Activated CD4-positive, alpha-beta T cell treated with anti-CD3 and anti-CD28 coated beads for 36 hours (primary cell): Measurements from ENCODE around the gene TMC3. TPM values are rescaled to one million over a fixed set of nuclear protein-coding genes. Genes with fewer than 3 reads are reported as not detected.

Experiments
- ATAC-seq: fragments of 200-7000 bp; cut with Tn5 transposase; one replicate; pipeline ENCODE4 v1.10.0; 2021; ENCODE audit warnings: mild to moderate bottlenecking, moderate library complexity
- CTCF ChIA-PET: fragments of 350-600 bp; sonication (Branson Sonifier 250); formaldehyde crosslinking; loops from one replicate; lab custom pipeline; 2021; ENCODE audit warnings: antibody characterized with exemption; lab: Charles Lee
- POLR2A ChIA-PET: fragments of 350-600 bp; sonication (Branson Sonifier 250); formaldehyde crosslinking; loops from one replicate; lab custom pipeline; 2021; ENCODE audit warnings: antibody characterized with exemption, inconsistent platforms; lab: Charles Lee
- DNase-seq: peaks from one replicate; pipeline ENCODE4 v3.0.0-alpha.2; 2020
- H3K27ac Mint-ChIP-seq: one replicate; pipeline ENCODE4 v1.8.0; 2021; ENCODE audit warnings: mixed read lengths
- H3K27me3 Mint-ChIP-seq: one replicate; pipeline ENCODE4 v1.8.0; 2021; ENCODE audit warnings: mixed read lengths
- H3K36me3 Mint-ChIP-seq: one replicate; pipeline ENCODE4 v1.8.0; 2021; ENCODE audit warnings: low read depth, mixed read lengths
- H3K4me1 Mint-ChIP-seq: one replicate; pipeline ENCODE4 v1.8.0; 2021; ENCODE audit warnings: mixed read lengths
- H3K4me3 Mint-ChIP-seq: one replicate; pipeline ENCODE4 v1.8.0; 2021; ENCODE audit warnings: mild to moderate bottlenecking, moderate library complexity, mixed read lengths
- H3K9me3 Mint-ChIP-seq: one replicate; pipeline ENCODE4 v1.8.0; 2021; ENCODE audit warnings: low read depth, mixed read lengths
- intact Hi-C, 2 experiments: fragments of 100-400 bp; cut with DNase I in 1 of 2; cut with micrococcal nuclease in 1 of 2; formaldehyde crosslinking; loops; one replicate each; pipeline versions ENCODE4 v1.14.2 to v1.15.1; 2022 to 2024; cut with DNase I, micrococcal nuclease
- total RNA-seq, 2 experiments: library from RNA; stranded (reverse); gene quantifications; one replicate each; pipeline ENCODE4 v1.2.3, GENCODE V29; 2021

The TMC3 gene
- total RNA-seq, 2 experiments from 2014 or later: not detected

DNA sequence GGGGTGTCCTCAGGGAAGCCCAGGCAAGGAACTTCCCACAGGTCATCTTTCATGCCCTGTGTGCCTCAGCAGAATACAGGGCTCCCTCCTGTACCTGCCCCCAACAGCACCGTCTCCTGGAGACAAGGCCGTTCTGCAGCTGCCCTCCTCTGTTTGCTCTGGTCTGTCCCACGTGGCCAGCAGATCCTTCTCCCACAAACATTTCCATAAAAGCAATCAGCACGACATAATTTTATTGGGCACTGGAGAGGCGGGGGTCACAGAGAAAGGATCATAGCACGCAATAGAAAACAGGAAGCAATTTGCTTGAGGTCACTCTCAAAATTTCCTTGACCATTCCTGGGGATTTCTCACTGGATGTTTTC is 79.5 kb downstream of the TMC3 start:
- peak overlapping the region; percentile 94 for H3K4me3 Mint-ChIP-seq
- POLR2A ChIA-PET: interaction anchor here (1.0 kb wide), 1 partner anchor 28 kb away, joined by 3 read pairs; no protein-coding TSS in a partner anchor
- no peak for ATAC-seq
- peaks cover 36% of the 10 kb centered on the region for H3K36me3 Mint-ChIP-seq
- H3K4me1 Mint-ChIP-seq: peaks cover 70% of the 10 kb centered on the region
- H3K27me3 Mint-ChIP-seq: no peaks in the 10 kb centered on the region
- H3K27ac Mint-ChIP-seq: peak overlapping the region; percentile 98
- peak; percentile 60 for DNase-seq
- H3K9me3 Mint-ChIP-seq: no peaks in the 10 kb centered on the region
- CTCF ChIA-PET: interaction anchor here (0.6 to 5.3 kb wide), 5 partner anchors 11 to 120 kb away, joined by 3 to 70 read pairs (median 9); no protein-coding TSS in a partner anchor
- intact Hi-C loops: loop anchor here (1.0 to 10.0 kb wide), 8 partner anchors 19 to 1327 kb away; partner anchors contain the start of genes EFL1 (in 1 of the 2), MEX3B (in 1 of the 2), RPS17 (in 1 of the 2) and SAXO2 (in 1 of the 2)

DNA sequence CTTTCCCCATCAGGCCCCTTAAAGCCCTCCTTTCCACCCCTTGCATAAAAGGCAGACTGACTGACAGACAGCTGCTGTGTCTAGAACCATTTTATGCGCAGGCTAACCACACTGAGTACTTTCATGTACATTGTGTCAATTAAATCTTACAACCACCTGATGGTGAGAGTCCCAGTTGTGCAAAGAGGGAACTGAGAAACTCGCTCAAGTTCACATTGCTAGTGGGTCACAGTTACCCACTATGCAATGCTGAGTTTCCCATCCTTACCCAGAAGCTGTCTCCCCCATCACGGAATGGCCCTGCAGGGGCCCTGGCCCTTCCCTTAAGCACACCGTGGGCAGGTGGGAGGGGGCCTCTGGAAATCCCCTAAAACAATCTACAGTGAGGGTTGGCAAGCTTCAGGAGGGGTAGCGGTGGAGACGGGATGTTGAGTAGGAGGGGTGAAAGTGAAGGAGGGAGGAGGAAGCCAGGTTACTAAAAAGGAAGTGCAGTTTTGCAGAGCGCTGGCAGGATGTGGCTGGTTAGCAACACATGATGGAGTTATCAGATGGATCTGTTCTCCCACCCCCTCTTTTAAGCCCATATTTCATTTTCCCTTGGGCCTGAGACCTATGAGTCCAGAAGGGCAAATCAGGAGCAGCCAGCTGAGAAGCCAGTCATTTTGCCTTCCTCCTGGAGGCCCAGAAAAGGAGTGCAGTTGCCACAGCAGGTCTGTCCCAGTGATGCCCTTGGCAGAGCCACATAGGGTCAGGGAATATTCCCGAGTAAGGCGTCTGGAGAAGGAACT is 80.1 kb downstream of the TMC3 start:
- intact Hi-C loops: loop anchor here (1.0 to 10.0 kb wide), 9 partner anchors 9 to 1327 kb away; partner anchors contain the start of genes EFL1 (in 1 of the 2), MEX3B (in 1 of the 2), RPS17 (in 1 of the 2) and SAXO2 (in 1 of the 2)
- Mint-ChIP-seq H3K27me3 (no peaks in the 10 kb centered on the region), H3K4me3 (peak overlapping the region; percentile 94), H3K27ac (peak overlapping the region; percentile 98), H3K9me3 (peaks cover 2% of the 10 kb centered on the region), H3K4me1 (peaks cover 74% of the 10 kb centered on the region), H3K36me3 (peaks cover 34% of the 10 kb centered on the region)
- ChIA-PET POLR2A (interaction anchor here (1.0 to 1.4 kb wide), 2 partner anchors 29 to 30 kb away, joined by 3 to 5 read pairs; partner anchors contain the start of gene STARD5), CTCF (interaction anchor here (0.6 to 5.3 kb wide), 8 partner anchors 10 to 120 kb away, joined by 3 to 70 read pairs (median 4); no protein-coding TSS in a partner anchor)
- peak; percentile 58 for ATAC-seq
- peak; percentile 87 for DNase-seq

GRCh38 chr15:81292523-81293001 is 81.5 kb downstream of the TMC3 start:
- ChIA-PET CTCF (interaction anchor here (0.7 to 5.3 kb wide), 6 partner anchors 9 to 26 kb away, joined by 3 to 70 read pairs (median 10); no protein-coding TSS in a partner anchor), POLR2A (interaction anchor here (0.6 to 1.5 kb wide), 2 partner anchors 12 to 31 kb away, joined by 3 to 23 read pairs; partner anchors contain the start of gene STARD5)
- ATAC-seq (peak; percentile 23), DNase-seq (peak; percentile 77)
- peaks cover 7% of the 10 kb centered on the region for H3K9me3 Mint-ChIP-seq
- intact Hi-C loops: loop anchor here (1.0 to 10.0 kb wide), 6 partner anchors 11 to 1325 kb away; partner anchors contain the start of genes EFL1 (in 1 of the 2), MEX3B (in 1 of the 2), RPS17 (in 1 of the 2) and SAXO2 (in 1 of the 2)
- H3K27me3 Mint-ChIP-seq: no peaks in the 10 kb centered on the region
- peak overlapping the region; percentile 93 for H3K27ac Mint-ChIP-seq
- peak overlapping the region; percentile 94 for H3K4me3 Mint-ChIP-seq
- H3K4me1 Mint-ChIP-seq: peaks cover 85% of the 10 kb centered on the region
- peaks cover 31% of the 10 kb centered on the region for H3K36me3 Mint-ChIP-seq

GRCh38 chr15:81291916-81292522 is 82.0 kb downstream of the TMC3 start:
- DNase-seq (no peak), ATAC-seq (no peak)
- intact Hi-C loops: loop anchor here (5.0 to 10.0 kb wide), 5 partner anchors 287 to 1325 kb away; partner anchors contain the start of genes EFL1 (in 1 of the 2), MEX3B (in 1 of the 2), RPS17 (in 1 of the 2) and SAXO2 (in 1 of the 2)
- ChIA-PET POLR2A (interaction anchor here (0.6 to 1.5 kb wide), 3 partner anchors 12 to 102 kb away, joined by 3 to 23 read pairs (median 3); partner anchors contain the start of gene STARD5), CTCF (interaction anchor here (0.6 to 5.3 kb wide), 9 partner anchors 8 to 35 kb away, joined by 3 to 70 read pairs (median 6); partner anchors contain the start of gene STARD5)
- peaks cover 90% of the 10 kb centered on the region for H3K4me1 Mint-ChIP-seq
- peak overlapping the region; percentile 93 for H3K27ac Mint-ChIP-seq
- H3K36me3 Mint-ChIP-seq: peaks cover 32% of the 10 kb centered on the region
- peak overlapping the region; percentile 94 for H3K4me3 Mint-ChIP-seq
- H3K27me3 Mint-ChIP-seq: no peaks in the 10 kb centered on the region
- peaks cover 8% of the 10 kb centered on the region for H3K9me3 Mint-ChIP-seq

DNA sequence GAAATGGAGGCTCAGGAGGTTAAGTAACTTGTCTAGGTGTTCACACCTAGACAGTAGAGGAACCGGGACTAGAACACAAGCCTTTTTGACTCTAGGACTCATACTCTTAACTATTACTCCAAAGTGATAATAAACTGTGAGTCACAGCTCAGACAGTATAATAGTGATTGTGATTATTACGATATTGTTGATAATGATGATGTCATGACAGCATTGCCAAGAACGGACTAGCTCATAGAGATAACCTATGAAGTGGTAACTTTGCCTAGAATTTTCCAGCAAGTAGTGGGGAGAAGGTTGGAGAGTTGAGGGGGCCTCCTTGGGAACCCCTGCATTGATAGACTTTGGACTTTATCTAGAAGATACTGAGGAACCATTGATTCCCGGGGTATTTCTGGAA is 84.1 kb downstream of the TMC3 start:
- ChIA-PET POLR2A (no interaction called here), CTCF (interaction anchor here (0.7 to 5.3 kb wide), 7 partner anchors 9 to 320 kb away, joined by 3 to 70 read pairs (median 6); no protein-coding TSS in a partner anchor)
- DNase-seq: no peak
- Mint-ChIP-seq H3K9me3 (peaks cover 12% of the 10 kb centered on the region), H3K4me1 (peaks cover 91% of the 10 kb centered on the region), H3K27me3 (no peaks in the 10 kb centered on the region), H3K36me3 (peaks cover 43% of the 10 kb centered on the region), H3K4me3 (no peak overlapping the region), H3K27ac (peak overlapping the region; percentile 80)
- intact Hi-C loops: loop anchor here (5.0 to 10.0 kb wide), 6 partner anchors 32 to 1323 kb away; partner anchors contain the start of genes EFL1 (in 1 of the 2), MEX3B (in 1 of the 2), RPS17 (in 1 of the 2) and SAXO2 (in 1 of the 2)
- ATAC-seq: no peak

DNA sequence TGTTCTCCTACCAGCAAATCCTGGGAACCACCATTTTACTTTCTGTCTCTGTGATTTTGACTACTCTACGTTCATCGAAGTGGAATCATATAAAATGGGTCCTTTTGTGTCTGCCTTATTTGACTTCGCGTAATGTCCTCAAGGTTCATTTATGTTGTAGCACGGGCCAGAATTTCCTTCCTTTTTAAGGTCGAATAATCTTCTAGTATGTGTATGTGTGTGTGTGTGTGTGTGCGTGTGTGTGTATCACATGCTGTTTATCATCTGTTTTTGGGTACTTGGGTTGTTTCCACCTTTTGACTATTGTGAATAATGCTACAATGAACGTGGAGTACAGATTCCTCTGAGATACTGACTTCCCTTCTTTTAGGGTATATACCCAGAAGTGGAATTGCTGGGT is 85.4 kb downstream of the TMC3 start:
- peaks cover 12% of the 10 kb centered on the region for H3K9me3 Mint-ChIP-seq
- H3K4me1 Mint-ChIP-seq: peaks cover 86% of the 10 kb centered on the region
- peak overlapping the region; percentile 52 for H3K27ac Mint-ChIP-seq
- ChIA-PET CTCF (no interaction called here), POLR2A (no interaction called here)
- intact Hi-C loops: loop anchor here in 1 of 2 experiments (5.0 kb wide), 1 partner anchor 34 kb away; the partner anchor contains the start of gene STARD5
- H3K27me3 Mint-ChIP-seq: no peaks in the 10 kb centered on the region
- peaks cover 43% of the 10 kb centered on the region for H3K36me3 Mint-ChIP-seq
- ATAC-seq (no peak), DNase-seq (no peak)
- no peak overlapping the region for H3K4me3 Mint-ChIP-seq

- CTCF ChIA-PET: interaction anchor here (0.9 to 2.6 kb wide), 6 partner anchors 8 to 113 kb away, joined by 3 to 18 read pairs (median 6); no protein-coding TSS in a partner anchor
- Mint-ChIP-seq H3K27ac (peak overlapping the region; percentile 97), H3K36me3 (peaks cover 43% of the 10 kb centered on the region), H3K4me1 (peaks cover 85% of the 10 kb centered on the region), H3K27me3 (no peaks in the 10 kb centered on the region), H3K4me3 (no peak overlapping the region), H3K9me3 (peaks cover 12% of the 10 kb centered on the region)
- DNase-seq (no peak), ATAC-seq (no peak)
- intact Hi-C loops: loop anchor here in 1 of 2 experiments (5.0 kb wide), 1 partner anchor 34 kb away; the partner anchor contains the start of gene STARD5
- POLR2A ChIA-PET: interaction anchor here (0.8 kb wide), 1 partner anchor 147 kb away, joined by 4 read pairs; no protein-coding TSS in a partner anchor
These were observed 86.0 kb downstream of the TMC3 start for GRCh38 chr15:81288040-81288439.

- Mint-ChIP-seq H3K27ac (peak overlapping the region; percentile 97), H3K27me3 (no peaks in the 10 kb centered on the region), H3K4me1 (peaks cover 77% of the 10 kb centered on the region), H3K4me3 (peak overlapping the region; percentile 71), H3K36me3 (peaks cover 43% of the 10 kb centered on the region), H3K9me3 (peaks cover 12% of the 10 kb centered on the region)
- DNase-seq (no peak), ATAC-seq (peak; percentile 83)
- ChIA-PET POLR2A (interaction anchor here (0.6 to 1.1 kb wide), 2 partner anchors 15 to 22 kb away, joined by 4 to 5 read pairs; no protein-coding TSS in a partner anchor), CTCF (interaction anchor here (0.6 to 2.6 kb wide), 8 partner anchors 9 to 114 kb away, joined by 3 to 18 read pairs (median 5); no protein-coding TSS in a partner anchor)
- intact Hi-C loops: loop anchor here (1.0 to 5.0 kb wide), 2 partner anchors 10 to 36 kb away; partner anchors contain the start of gene STARD5 (in 1 of the 2)
These were observed 87.3 kb downstream of the TMC3 start for GRCh38 chr15:81286621-81287121.

GRCh38 chr15:81285461-81285860 is 88.6 kb downstream of the TMC3 start:
- Mint-ChIP-seq H3K27me3 (no peaks in the 10 kb centered on the region), H3K36me3 (peaks cover 43% of the 10 kb centered on the region), H3K27ac (peak overlapping the region; percentile 97), H3K9me3 (peaks cover 12% of the 10 kb centered on the region), H3K4me1 (peaks cover 78% of the 10 kb centered on the region), H3K4me3 (peak overlapping the region; percentile 71)
- no peak for DNase-seq
- ATAC-seq: no peak
- intact Hi-C loops: loop anchor here in 1 of 2 experiments (5.0 kb wide), 1 partner anchor 37 kb away; the partner anchor contains the start of gene STARD5
- ChIA-PET POLR2A (no interaction called here), CTCF (interaction anchor here (0.8 to 2.6 kb wide), 5 partner anchors 10 to 1277 kb away, joined by 3 to 18 read pairs (median 6); no protein-coding TSS in a partner anchor)
